Measurements from ENCODE around the gene MFAP4.

- TF ChIP-seq, protein P1, sequence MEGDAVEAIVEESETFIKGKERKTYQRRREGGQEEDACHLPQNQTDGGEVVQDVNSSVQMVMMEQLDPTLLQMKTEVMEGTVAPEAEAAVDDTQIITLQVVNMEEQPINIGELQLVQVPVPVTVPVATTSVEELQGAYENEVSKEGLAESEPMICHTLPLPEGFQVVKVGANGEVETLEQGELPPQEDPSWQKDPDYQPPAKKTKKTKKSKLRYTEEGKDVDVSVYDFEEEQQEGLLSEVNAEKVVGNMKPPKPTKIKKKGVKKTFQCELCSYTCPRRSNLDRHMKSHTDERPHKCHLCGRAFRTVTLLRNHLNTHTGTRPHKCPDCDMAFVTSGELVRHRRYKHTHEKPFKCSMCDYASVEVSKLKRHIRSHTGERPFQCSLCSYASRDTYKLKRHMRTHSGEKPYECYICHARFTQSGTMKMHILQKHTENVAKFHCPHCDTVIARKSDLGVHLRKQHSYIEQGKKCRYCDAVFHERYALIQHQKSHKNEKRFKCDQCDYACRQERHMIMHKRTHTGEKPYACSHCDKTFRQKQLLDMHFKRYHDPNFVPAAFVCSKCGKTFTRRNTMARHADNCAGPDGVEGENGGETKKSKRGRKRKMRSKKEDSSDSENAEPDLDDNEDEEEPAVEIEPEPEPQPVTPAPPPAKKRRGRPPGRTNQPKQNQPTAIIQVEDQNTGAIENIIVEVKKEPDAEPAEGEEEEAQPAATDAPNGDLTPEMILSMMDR (IDR thresholded peaks at IDR 0.05 in 2 of 3, conservative IDR thresholded peaks at IDR 0.05 in 1 of 3; ENCODE audit: borderline replicate concordance in 1 of 3, insufficient read depth in 1 of 3, low read depth in 2 of 3, low read length in 2 of 3): no peak
- TF ChIP-seq POLR2A (IDR thresholded peaks at IDR 0.05; ENCODE audit: borderline replicate concordance, extremely low read depth, insufficient read depth, insufficient read length): no peak
- TF ChIP-seq, protein P2, sequence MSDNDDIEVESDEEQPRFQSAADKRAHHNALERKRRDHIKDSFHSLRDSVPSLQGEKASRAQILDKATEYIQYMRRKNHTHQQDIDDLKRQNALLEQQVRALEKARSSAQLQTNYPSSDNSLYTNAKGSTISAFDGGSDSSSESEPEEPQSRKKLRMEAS (IDR thresholded peaks at IDR 0.05): no peak
- no peak for TF ChIP-seq ZBTB33 (IDR thresholded peaks at IDR 0.05; ENCODE audit: extremely low read depth, insufficient replicate concordance, low read length)
- TF ChIP-seq REST (IDR thresholded peaks at IDR 0.05; ENCODE audit: low read depth): no peak
These were observed 28.3 kb upstream of the MFAP4 start for GRCh38 chr17:19415311-19415710.
